GM19324 (cell line): Measurements from ENCODE around the gene INPP4B.
"Not testable (repeated sequence)": the region's sequence is repeated elsewhere in the genome, so short reads cannot be mapped to it uniquely, and the experiment has no call there.

ENCODE experiments used
- ATAC-seq: cut with Tn5 transposase; IDR thresholded peaks from one replicate; pipeline ENCODE4 v1.9.1; 2021; ENCODE audit warnings: mild to moderate bottlenecking, moderate library complexity; ENCODE audit not compliant: unreplicated experiment, low FRiP score

Gene INPP4B

GRCh38 chr4:142551517-142552305, 294.4 kb downstream of the INPP4B start:
- ATAC-seq, result no peak

GRCh38 chr4:142550965-142551364, 295.1 kb downstream of the INPP4B start:
- ATAC-seq, result no peak

- ATAC-seq, result no peak
These were observed 296.2 kb downstream of the INPP4B start for GRCh38 chr4:142549726-142550463.

- ATAC-seq, result no peak
These were observed 296.9 kb downstream of the INPP4B start for GRCh38 chr4:142549248-142549647.

GRCh38 chr4:142548491-142548890, 297.6 kb downstream of the INPP4B start:
- ATAC-seq, result no peak

- no peak for ATAC-seq
These were observed 298.1 kb downstream of the INPP4B start for GRCh38 chr4:142547974-142548373.

GRCh38 chr4:142544594-142544993, 301.5 kb downstream of the INPP4B start:
- no peak for ATAC-seq

GRCh38 chr4:142544039-142544438, 302.1 kb downstream of the INPP4B start:
- no peak for ATAC-seq

GRCh38 chr4:142540483-142540804, 305.7 kb downstream of the INPP4B start:
- no peak for ATAC-seq

- ATAC-seq, result no peak
These were observed 306.2 kb downstream of the INPP4B start for GRCh38 chr4:142539796-142540482.

- ATAC-seq, result no peak
These were observed 311.1 kb downstream of the INPP4B start for GRCh38 chr4:142535009-142535408.

- no peak for ATAC-seq
These were observed 314.0 kb downstream of the INPP4B start for GRCh38 chr4:142532054-142532453.

GRCh38 chr4:142530728-142531127, 315.4 kb downstream of the INPP4B start:
- ATAC-seq, result no peak

- ATAC-seq, result no peak
These were observed 317.7 kb downstream of the INPP4B start for GRCh38 chr4:142528433-142528832.

GRCh38 chr4:142523111-142523510, 323.0 kb downstream of the INPP4B start:
- ATAC-seq, result no peak

GRCh38 chr4:142519342-142519741, 326.8 kb downstream of the INPP4B start:
- ATAC-seq, result no peak

- ATAC-seq, result no peak
These were observed 329.2 kb downstream of the INPP4B start for GRCh38 chr4:142516686-142517526.

- ATAC-seq, result no peak
These were observed 333.9 kb downstream of the INPP4B start for GRCh38 chr4:142512161-142512560.

- no peak for ATAC-seq
These were observed 336.2 kb downstream of the INPP4B start for GRCh38 chr4:142509881-142510280.

- ATAC-seq, result not testable (repeated sequence)
These were observed 336.7 kb downstream of the INPP4B start for GRCh38 chr4:142509381-142509780.

- ATAC-seq, result no peak
These were observed 345.1 kb downstream of the INPP4B start for GRCh38 chr4:142500966-142501365.
